HEK293T (cell line): ENCODE data around the gene KRTAP16-1.
A peak's percentile ranks its signal among the peaks of the same experiment; 100 is the strongest.
"Not testable (repeated sequence)": the region's sequence is repeated elsewhere in the genome, so short reads cannot be mapped to it uniquely, and the experiment has no call there.

Experiments used
- CTCF ChIA-PET: fragments of 350-600 bp; formaldehyde crosslinking; extraction: SDS; loops from one replicate; lab custom pipeline; 2021; ENCODE audit warnings: antibody characterized with exemption, inconsistent platforms; lab: Yijun Ruan, JAX
- POLR2A ChIA-PET: fragments of 350-600 bp; formaldehyde crosslinking; extraction: SDS; loops from one replicate; lab custom pipeline; 2020; ENCODE audit warnings: antibody characterized with exemption, inconsistent platforms; lab: Yijun Ruan, JAX
- DNase-seq: peaks from one replicate; pipeline ENCODE4 v3.0.0; 2012; ENCODE audit warnings: mixed read lengths; ENCODE audit errors: extremely low spot score
- ARNT ChIP-seq: fragments of 450-650 bp; IDR thresholded peaks from 2 replicates; pipeline ENCODE4 v1.6.1; 2017; ENCODE audit warnings: mild to moderate bottlenecking
- BHLHE40 ChIP-seq: fragments of 450-650 bp; IDR thresholded peaks from 2 replicates; pipeline ENCODE4 v1.6.1; 2016; ENCODE audit warnings: mild to moderate bottlenecking, moderate library complexity, borderline replicate concordance
- CTBP1 ChIP-seq: fragments of 450-650 bp; IDR thresholded peaks from 2 replicates; pipeline ENCODE4 v1.6.1; 2016; ENCODE audit warnings: borderline replicate concordance
- ELF4 ChIP-seq: fragments of 450-650 bp; IDR thresholded peaks from 2 replicates; pipeline ENCODE4 v1.6.1; 2017; ENCODE audit warnings: antibody characterized with exemption
- FOXA1 ChIP-seq: fragments of 450-650 bp; IDR thresholded peaks from 2 replicates; pipeline ENCODE4 v1.6.1; 2016; ENCODE audit warnings: mild to moderate bottlenecking
- FOXK2 ChIP-seq: fragments of 450-650 bp; IDR thresholded peaks from 2 replicates; pipeline ENCODE4 v1.6.1; 2016; ENCODE audit warnings: mild to moderate bottlenecking
- FOXM1 ChIP-seq: fragments of 450-650 bp; IDR thresholded peaks from 2 replicates; pipeline ENCODE4 v1.6.1; 2017; ENCODE audit warnings: mild to moderate bottlenecking, borderline replicate concordance
- HDGF ChIP-seq: fragments of 450-650 bp; IDR thresholded peaks from 2 replicates; pipeline ENCODE4 v1.6.1; 2017; ENCODE audit warnings: antibody characterized with exemption, borderline replicate concordance
- L3MBTL2 ChIP-seq: fragments of 450-650 bp; conservative IDR thresholded peaks from 2 replicates; pipeline ENCODE4 v1.6.1; 2016; ENCODE audit warnings: mild to moderate bottlenecking
- LEF1 ChIP-seq: fragments of 450-650 bp; IDR thresholded peaks from 2 replicates; pipeline ENCODE4 v1.6.1; 2017; ENCODE audit warnings: mild to moderate bottlenecking, borderline replicate concordance
- NFRKB ChIP-seq: fragments of 450-650 bp; IDR thresholded peaks from 2 replicates; pipeline ENCODE4 v1.6.1; 2016; ENCODE audit warnings: mild to moderate bottlenecking, moderate library complexity
- SP1 ChIP-seq: fragments of 450-650 bp; IDR thresholded peaks from 2 replicates; pipeline ENCODE4 v1.6.1; 2017
- SUZ12 ChIP-seq: fragments of 450-650 bp; IDR thresholded peaks from 2 replicates; pipeline ENCODE4 v1.6.1; 2016; ENCODE audit warnings: mild to moderate bottlenecking
- TARDBP ChIP-seq: fragments of 450-650 bp; IDR thresholded peaks from 2 replicates; pipeline ENCODE4 v1.6.1; 2016
- ZNF384 ChIP-seq: fragments of 450-650 bp; IDR thresholded peaks from 2 replicates; pipeline ENCODE4 v1.6.1; 2016
- TF ChIP-seq, protein P1 (sequence below): fragments of 450-650 bp; IDR thresholded peaks from 2 replicates; pipeline ENCODE4 v1.6.1; 2016

KRTAP16-1 gene, protein sequence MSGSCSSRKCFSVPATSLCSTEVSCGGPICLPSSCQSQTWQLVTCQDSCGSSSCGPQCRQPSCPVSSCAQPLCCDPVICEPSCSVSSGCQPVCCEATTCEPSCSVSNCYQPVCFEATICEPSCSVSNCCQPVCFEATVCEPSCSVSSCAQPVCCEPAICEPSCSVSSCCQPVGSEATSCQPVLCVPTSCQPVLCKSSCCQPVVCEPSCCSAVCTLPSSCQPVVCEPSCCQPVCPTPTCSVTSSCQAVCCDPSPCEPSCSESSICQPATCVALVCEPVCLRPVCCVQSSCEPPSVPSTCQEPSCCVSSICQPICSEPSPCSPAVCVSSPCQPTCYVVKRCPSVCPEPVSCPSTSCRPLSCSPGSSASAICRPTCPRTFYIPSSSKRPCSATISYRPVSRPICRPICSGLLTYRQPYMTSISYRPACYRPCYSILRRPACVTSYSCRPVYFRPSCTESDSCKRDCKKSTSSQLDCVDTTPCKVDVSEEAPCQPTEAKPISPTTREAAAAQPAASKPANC

DNA sequence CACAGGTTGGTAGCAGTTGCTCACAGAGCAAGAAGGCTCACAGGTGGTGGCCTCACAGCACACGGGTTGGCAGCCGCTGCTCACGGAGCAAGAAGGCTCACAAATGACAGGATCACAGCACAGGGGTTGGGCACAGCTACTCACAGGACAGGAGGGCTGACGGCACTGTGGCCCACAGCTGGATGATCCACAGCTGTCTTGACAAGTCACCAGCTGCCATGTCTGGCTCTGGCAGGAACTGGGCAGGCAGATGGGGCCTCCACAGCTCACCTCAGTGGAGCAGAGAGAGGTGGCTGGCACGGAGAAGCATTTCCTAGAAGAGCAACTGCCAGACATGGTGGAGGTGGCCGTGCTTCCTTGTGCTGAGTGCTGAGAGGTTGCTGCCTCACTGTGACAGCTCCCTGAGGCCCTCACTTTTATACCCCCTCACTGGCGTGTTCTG is at the start of gene KRTAP16-1:
Gene KRTAP16-1, minus strand, starts transcription at position 392 of the 442 bp plus-strand sequence. Its CDS starts 56 bp downstream, at position 336.
- POLR2A ChIA-PET: no interaction called here
- CTCF ChIA-PET: interaction anchor here (1.8 kb wide), 1 partner anchor 13 kb away, joined by 7 read pairs; no protein-coding TSS in a partner anchor
- DNase-seq: no peak
- TF ChIP-seq FOXK2 (no peak), NFRKB (no peak), CTBP1 (no peak), TARDBP (no peak), FOXM1 (no peak), SUZ12 (no peak), HDGF (no peak), BHLHE40 (no peak), SP1 (no peak), FOXA1 (no peak), ZNF384 (no peak), ELF4 (no peak), ARNT (no peak)
- TF ChIP-seq, protein P1, sequence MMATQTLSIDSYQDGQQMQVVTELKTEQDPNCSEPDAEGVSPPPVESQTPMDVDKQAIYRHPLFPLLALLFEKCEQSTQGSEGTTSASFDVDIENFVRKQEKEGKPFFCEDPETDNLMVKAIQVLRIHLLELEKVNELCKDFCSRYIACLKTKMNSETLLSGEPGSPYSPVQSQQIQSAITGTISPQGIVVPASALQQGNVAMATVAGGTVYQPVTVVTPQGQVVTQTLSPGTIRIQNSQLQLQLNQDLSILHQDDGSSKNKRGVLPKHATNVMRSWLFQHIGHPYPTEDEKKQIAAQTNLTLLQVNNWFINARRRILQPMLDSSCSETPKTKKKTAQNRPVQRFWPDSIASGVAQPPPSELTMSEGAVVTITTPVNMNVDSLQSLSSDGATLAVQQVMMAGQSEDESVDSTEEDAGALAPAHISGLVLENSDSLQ: no peak

DNA sequence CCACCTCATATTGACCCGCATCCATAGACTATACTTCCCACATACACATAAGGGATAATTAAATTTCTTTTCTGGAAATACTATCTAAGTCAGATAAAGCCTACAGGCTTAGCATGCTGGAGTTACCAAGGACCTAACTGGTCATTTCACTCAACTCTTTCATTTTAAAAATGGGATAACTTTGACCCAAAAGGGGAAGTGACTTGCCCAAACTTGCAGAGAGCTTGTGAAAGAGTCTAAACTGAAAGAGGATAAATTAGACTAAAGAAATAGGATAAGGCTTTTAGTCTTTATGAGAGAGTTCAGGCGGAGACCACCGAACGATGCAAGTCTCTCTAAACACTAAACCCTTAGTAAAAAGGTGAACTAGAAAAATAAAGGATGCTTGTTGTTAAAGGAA is 45.4 kb upstream of the KRTAP16-1 start:
- ChIA-PET CTCF (no interaction called here), POLR2A (no interaction called here)
- DNase-seq: no peak
- TF ChIP-seq FOXM1 (no peak), LEF1 (no peak), BHLHE40 (no peak), NFRKB (no peak), FOXA1 (no peak), TARDBP (no peak), ELF4 (no peak), SP1 (no peak), FOXK2 (no peak), CTBP1 (no peak), ARNT (no peak), SUZ12 (no peak)

DNA sequence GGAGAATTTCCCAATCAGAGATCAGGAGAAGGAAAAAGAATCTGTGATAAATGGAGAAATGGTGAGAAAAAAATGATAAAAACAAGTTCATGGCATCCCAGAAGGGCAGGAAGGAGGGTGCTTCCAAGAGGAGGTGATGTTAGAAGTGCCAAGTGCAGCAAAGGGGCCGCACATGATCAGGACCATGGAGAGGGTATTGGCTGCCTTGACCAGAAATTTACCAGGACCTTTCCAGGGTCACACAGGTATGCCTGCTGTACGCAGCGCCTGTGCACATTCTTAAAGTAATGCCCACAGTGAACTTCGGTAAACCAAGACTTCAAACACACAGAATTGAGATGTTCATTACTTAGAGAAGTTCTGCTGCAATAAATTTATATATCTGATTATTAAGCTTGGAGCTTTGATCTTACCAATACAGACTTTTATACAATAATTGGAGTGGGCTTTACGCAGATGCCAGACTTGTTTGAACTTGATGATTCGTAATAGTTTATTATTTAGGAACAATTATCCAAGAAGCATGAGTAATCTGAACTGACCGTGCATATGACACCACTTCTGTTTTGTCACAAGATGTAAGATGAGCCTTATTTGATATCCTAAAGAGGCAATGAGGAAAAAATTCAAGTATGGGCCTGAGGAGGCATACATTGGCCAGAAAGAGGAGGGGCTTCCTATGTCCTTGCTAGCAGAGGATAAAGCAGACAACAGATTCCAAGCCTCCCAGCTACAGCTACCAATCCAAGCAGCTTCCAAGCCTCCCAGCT is 43.7 kb upstream of the KRTAP16-1 start:
- peak; percentile 7 for DNase-seq
- POLR2A ChIA-PET: no interaction called here
- CTCF ChIA-PET: no interaction called here
- TF ChIP-seq ZNF384 (no peak), SUZ12 (no peak), TARDBP (no peak), L3MBTL2 (no peak), FOXM1 (no peak), ARNT (no peak), NFRKB (no peak), ELF4 (no peak), LEF1 (no peak), CTBP1 (no peak), FOXA1 (no peak), BHLHE40 (no peak), HDGF (no peak), FOXK2 (no peak)
- TF ChIP-seq, protein P1: no peak

DNA sequence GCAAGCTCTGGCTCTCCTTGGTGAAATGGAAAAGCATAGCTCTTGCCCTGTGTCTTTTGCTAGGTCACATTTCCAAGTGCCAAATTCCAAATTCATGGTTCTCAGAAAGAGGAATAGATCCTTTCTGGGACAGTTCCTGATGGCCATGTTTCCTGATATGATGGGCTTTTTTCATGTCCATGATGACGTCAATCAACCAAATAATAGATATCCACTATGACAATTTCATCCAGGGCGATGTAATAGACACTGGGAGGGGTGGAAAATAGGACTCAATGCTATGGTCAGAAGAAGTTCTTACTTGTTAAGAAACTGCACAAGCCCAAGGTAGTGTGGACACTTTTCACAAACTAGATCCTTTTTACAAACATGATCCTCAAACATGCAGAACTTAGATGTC is 42.1 kb upstream of the KRTAP16-1 start:
- no peak for DNase-seq
- CTCF ChIA-PET: no interaction called here
- POLR2A ChIA-PET: no interaction called here
- no peak for TF ChIP-seq ELF4
- no peak for TF ChIP-seq FOXM1
- no peak for TF ChIP-seq FOXA1
- no peak for TF ChIP-seq NFRKB

DNA sequence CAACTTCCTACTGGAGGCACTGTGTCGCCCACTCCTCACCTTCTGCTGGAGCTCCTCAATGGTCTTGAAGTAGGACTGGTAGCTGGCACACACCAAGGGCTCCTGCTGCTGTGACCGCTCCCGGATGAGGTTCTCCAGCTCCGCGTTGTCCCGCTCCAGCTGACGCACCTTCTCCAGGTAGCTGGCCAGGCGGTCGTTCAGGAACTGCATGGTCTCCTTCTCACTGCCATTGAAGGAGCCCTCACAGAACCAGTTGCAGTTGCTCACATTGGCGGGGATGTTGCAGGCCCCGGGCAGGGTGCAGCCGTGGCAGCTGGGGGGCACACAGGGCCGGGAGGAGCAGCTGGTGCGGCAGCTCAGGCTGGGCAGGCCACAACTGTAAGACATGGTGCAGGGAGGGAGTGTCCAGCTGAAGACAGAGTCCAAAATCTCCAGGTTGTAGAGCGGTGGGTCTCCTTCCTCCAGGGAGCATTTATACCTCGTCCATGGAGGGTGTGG is 41.3 kb upstream of the KRTAP16-1 start, which contains the start of gene KRT33A:
Gene KRT33A, minus strand, starts transcription at position 448 of the 498 bp plus-strand sequence. Its CDS starts 61 bp downstream, at position 387.
- CTCF ChIA-PET: interaction anchor here (0.7 kb wide), 1 partner anchor 199 kb away, joined by 3 read pairs; no protein-coding TSS in a partner anchor

More for the DNA sequence above, 41.3 kb upstream of the KRTAP16-1 start, which contains the start of gene KRT33A:
- POLR2A ChIA-PET, DNase-seq: not testable (repeated sequence)
